PC-3 (cell line): ENCODE data around the gene DHODH. TPM values are rescaled to one million over a fixed set of nuclear protein-coding genes. Genes with fewer than 3 reads are reported as not detected.

ENCODE experiments used
- ATAC-seq: fragments of 200-7000 bp; cut with Tn5 transposase; 2 replicates; pipeline ENCODE4 v1.9.1; 2020; ENCODE audit warnings: mild to moderate bottlenecking, moderate library complexity
- Bru-seq: library from RNA; stranded (reverse); fragments of 400-500 nt; gene quantifications from one replicate; lab custom pipeline; 2021; lab: Mats Ljungman, UMichigan
- BruChase-seq, 2 experiments: library from RNA; stranded (reverse); fragments of 400-500 nt; gene quantifications; one replicate each; lab custom pipeline; 2021; lab: Mats Ljungman, UMichigan
- BruUV-seq: library from RNA; stranded (reverse); fragments of 400-500 nt; replicated peaks from 2 replicates; lab custom pipeline; 2021; lab: Mats Ljungman, UMichigan
- CTCF ChIA-PET: fragments of 300-600 bp; sonication (Branson Sonifier 250); formaldehyde crosslinking; loops from one replicate; lab custom pipeline; 2022; ENCODE audit warnings: antibody characterized with exemption; lab: Charles Lee
- POLR2A ChIA-PET: fragments of 300-600 bp; sonication (Branson Sonifier 250); formaldehyde crosslinking; loops from one replicate; lab custom pipeline; 2022; ENCODE audit warnings: antibody characterized with exemption; ENCODE audit not compliant: unreplicated experiment; lab: Charles Lee
- DNase-seq: peaks from one replicate; pipeline ENCODE4 v3.0.0-alpha.2; 2015
- H2AFZ ChIP-seq: fragments of 300-600 bp; sonication (generic); 2 replicates; pipeline ENCODE4 v1.6.0; 2016; ENCODE audit warnings: antibody characterized with exemption, low read length
- H3F3A ChIP-seq: fragments of 300-600 bp; sonication (generic); one replicate; pipeline ENCODE4 v1.6.0; 2017; ENCODE audit warnings: antibody characterized with exemption, low read length, control low read depth, mild to moderate bottlenecking; ENCODE audit not compliant: unreplicated experiment
- H3K27ac ChIP-seq: fragments of 300-600 bp; sonication (generic); 2 replicates; pipeline ENCODE4 v1.5.1; 2016; ENCODE audit warnings: mild to moderate bottlenecking, low read length
- H3K27me3 ChIP-seq: fragments of 300-600 bp; sonication (generic); 2 replicates; pipeline ENCODE4 v1.6.1; 2016; ENCODE audit warnings: low read length, mixed read lengths
- H3K36me3 ChIP-seq: fragments of 300-600 bp; sonication (generic); 2 replicates; pipeline ENCODE4 v1.6.1; 2016; ENCODE audit warnings: low read depth, mixed run types, low read length, mixed read lengths
- H3K4me1 ChIP-seq: fragments of 300-600 bp; sonication (generic); 2 replicates; pipeline ENCODE4 v1.5.1; 2016; ENCODE audit warnings: low read length; ENCODE audit not compliant: insufficient read depth
- H3K4me2 ChIP-seq: fragments of 300-600 bp; sonication (generic); 2 replicates; pipeline ENCODE4 v1.6.0; 2016; ENCODE audit warnings: low read length
- H3K4me3 ChIP-seq: fragments of 300-600 bp; sonication (generic); 2 replicates; pipeline ENCODE4 v1.5.1; 2016; ENCODE audit warnings: mild to moderate bottlenecking, low read length, mixed read lengths
- H3K79me2 ChIP-seq: fragments of 300-600 bp; sonication (generic); 2 replicates; pipeline ENCODE4 v1.6.1; 2017; ENCODE audit warnings: low read length, mixed read lengths
- H3K9ac ChIP-seq: fragments of 300-600 bp; sonication (generic); 2 replicates; pipeline ENCODE4 v1.6.0; 2016; ENCODE audit warnings: mild to moderate bottlenecking, low read length
- H3K9me2 ChIP-seq: fragments of 300-600 bp; sonication (generic); replicated peaks from 2 replicates; pipeline ENCODE4 v1.6.1; 2016; ENCODE audit warnings: mixed run types, low read length, mixed read lengths
- H3K9me3 ChIP-seq: fragments of 300-600 bp; sonication (generic); 2 replicates; pipeline ENCODE4 v1.6.1; 2016; ENCODE audit warnings: low read length, mixed read lengths
- H4K20me1 ChIP-seq: fragments of 300-600 bp; sonication (generic); 2 replicates; pipeline ENCODE4 v1.6.1; 2016; ENCODE audit warnings: low read length, mixed read lengths
- CTCF ChIP-seq: fragments of 300-600 bp; sonication (generic); conservative IDR thresholded peaks from 2 replicates; pipeline ENCODE4 v1.5.1; 2017; ENCODE audit warnings: antibody characterized with exemption, low read depth, mild to moderate bottlenecking, low read length
- EZH2 ChIP-seq: fragments of 300-600 bp; sonication (generic); IDR thresholded peaks from one replicate; pipeline ENCODE4 v1.6.1; 2017; ENCODE audit warnings: antibody characterized with exemption, mild to moderate bottlenecking, low read length; ENCODE audit not compliant: unreplicated experiment
- EZH2phosphoT487 ChIP-seq: fragments of 300-600 bp; sonication (generic); IDR thresholded peaks from 2 replicates; pipeline ENCODE4 v1.6.1; 2018; ENCODE audit warnings: mild to moderate bottlenecking, antibody characterized with exemption, low read length, borderline replicate concordance
- intact Hi-C: fragments of 100-400 bp; cut with micrococcal nuclease; formaldehyde crosslinking; loops from 2 replicates; pipeline ENCODE4 v1.9.0; 2023
- long read RNA-seq: library from polyadenylated mRNA; unstranded; transcript quantifications from one replicate; pipeline ENCODE4 v2.0.0, GENCODE V29; 2021; ENCODE audit not compliant: unreplicated experiment
- total RNA-seq: library from RNA; depleted of rRNA; stranded (reverse); fragments of >200 nt; gene quantifications from 2 replicates; pipeline ENCODE4 v1.2.3, GENCODE V29; 2014; rRNA removed

The DHODH gene
- total RNA-seq = 10.6 and 11.1 TPM in 2 replicates
- Bru-seq, nascent RNA = percentile 57 among the genes with signal in this experiment
- BruChase-seq, experiment 1, labeled RNA remaining after a 6-hour chase = percentile 56 among the genes with signal in this experiment
- percentile 53 among the genes with signal in this experiment for BruChase-seq, experiment 2, labeled RNA remaining after a 2-hour chase
- long read RNA-seq, transcript DHODH-201 (9 exons, 2,426 nt) = major isoform, 14 of 43 reads
- long read RNA-seq, partial matches to known transcripts = 8 of 43 reads
- long read RNA-seq, other reads (novel, unspliced or antisense) = 20 of 43 reads

GRCh38 chr16:72008424-72009216 is at the start of gene DHODH:
DHODH (plus strand) TSS chr16:72008744; CDS start chr16:72008765, 21 bp downstream.
- peak within 1 kb of the TSS; percentile 82 for H3K9ac ChIP-seq
- H3F3A ChIP-seq = no peaks in the 10 kb centered on the region
- H3K4me3 ChIP-seq = peak within 1 kb of the TSS; percentile 76
- TF ChIP-seq EZH2 = no peak
- no peak for TF ChIP-seq CTCF
- TF ChIP-seq EZH2phosphoT487 = no peak
- H3K27me3 ChIP-seq = no peaks in the 10 kb centered on the region
- H3K27ac ChIP-seq = no peak within 1 kb of the TSS
- BruUV-seq = TSS peak; percentile 81
- ATAC-seq (peak; percentile 100), DNase-seq (peak; percentile 94)
- no peaks in the 10 kb centered on the region for H3K9me3 ChIP-seq
- no peaks in the 10 kb centered on the region; the same call in 1 of the 2 replicates for H3K4me1 ChIP-seq
- POLR2A ChIA-PET = no interaction called here
- intact Hi-C loops = loop anchor here (10.0 kb wide), 1 partner anchor 86 kb away; the partner anchor contains the start of genes DHX38 and TXNL4B
- no peaks in the 10 kb centered on the region for H4K20me1 ChIP-seq
- H3K4me2 ChIP-seq = peak within 1 kb of the TSS; percentile 80
- CTCF ChIA-PET = no interaction called here
- H3K79me2 ChIP-seq = peaks cover 18% of the 10 kb centered on the region
- no peaks in the 10 kb centered on the region for H3K9me2 ChIP-seq
- H3K36me3 ChIP-seq = no peaks in the 10 kb centered on the region
- peak within 1 kb of the TSS; percentile 78 for H2AFZ ChIP-seq

- no peak overlapping the region for H2AFZ ChIP-seq
- no TSS peak for BruUV-seq
- intact Hi-C loops = loop anchor here (5.0 kb wide), 1 partner anchor 79 kb away; the partner anchor contains the start of gene ZNF821
Measured at GRCh38 chr16:71961066-71962039, 47.2 kb upstream of the DHODH start.

More at GRCh38 chr16:71961066-71962039, 47.2 kb upstream of the DHODH start:
- no peak overlapping the region for H3K4me2 ChIP-seq
- no peaks in the 10 kb centered on the region for H3K79me2 ChIP-seq
- no peaks in the 10 kb centered on the region for H3K9me3 ChIP-seq
- TF ChIP-seq CTCF (peak; percentile 80), EZH2phosphoT487 (no peak), EZH2 (no peak)
- H3K4me1 ChIP-seq = no peaks in the 10 kb centered on the region
- H3K27me3 ChIP-seq = no peaks in the 10 kb centered on the region
- no peak overlapping the region for H3K9ac ChIP-seq
- CTCF ChIA-PET = interaction anchor here (0.5 to 1.9 kb wide), 7 partner anchors 11 to 154 kb away, joined by 3 to 10 read pairs (median 3); partner anchors contain the start of genes DHX38 and TXNL4B
- DNase-seq (peak; percentile 82), ATAC-seq (peak; percentile 96)
- H3K4me3 ChIP-seq = no peak overlapping the region
- no peaks in the 10 kb centered on the region for H3K9me2 ChIP-seq
- POLR2A ChIA-PET = no interaction called here
- H3K27ac ChIP-seq = no peak overlapping the region
- H3K36me3 ChIP-seq = no peaks in the 10 kb centered on the region
- H4K20me1 ChIP-seq = no peaks in the 10 kb centered on the region
- no peaks in the 10 kb centered on the region for H3F3A ChIP-seq
